ENCODE results near the gene SCML1.

DNA sequence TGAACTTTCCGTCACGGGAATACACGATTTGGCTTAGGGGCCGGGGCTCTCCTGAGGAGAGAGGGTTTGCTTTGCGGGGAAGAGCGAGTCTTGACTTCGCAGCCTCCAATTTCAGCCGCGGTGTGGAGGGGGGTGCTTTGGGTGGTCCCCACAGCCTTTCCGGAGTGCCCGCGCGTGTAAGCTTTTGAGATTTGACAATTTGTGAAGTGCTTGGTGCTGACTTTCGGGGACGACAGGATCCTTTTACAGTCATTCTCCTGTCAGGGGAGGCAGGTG, 355 bp downstream of the SCML1 start:
- TF ChIP-seq, protein P1, sequence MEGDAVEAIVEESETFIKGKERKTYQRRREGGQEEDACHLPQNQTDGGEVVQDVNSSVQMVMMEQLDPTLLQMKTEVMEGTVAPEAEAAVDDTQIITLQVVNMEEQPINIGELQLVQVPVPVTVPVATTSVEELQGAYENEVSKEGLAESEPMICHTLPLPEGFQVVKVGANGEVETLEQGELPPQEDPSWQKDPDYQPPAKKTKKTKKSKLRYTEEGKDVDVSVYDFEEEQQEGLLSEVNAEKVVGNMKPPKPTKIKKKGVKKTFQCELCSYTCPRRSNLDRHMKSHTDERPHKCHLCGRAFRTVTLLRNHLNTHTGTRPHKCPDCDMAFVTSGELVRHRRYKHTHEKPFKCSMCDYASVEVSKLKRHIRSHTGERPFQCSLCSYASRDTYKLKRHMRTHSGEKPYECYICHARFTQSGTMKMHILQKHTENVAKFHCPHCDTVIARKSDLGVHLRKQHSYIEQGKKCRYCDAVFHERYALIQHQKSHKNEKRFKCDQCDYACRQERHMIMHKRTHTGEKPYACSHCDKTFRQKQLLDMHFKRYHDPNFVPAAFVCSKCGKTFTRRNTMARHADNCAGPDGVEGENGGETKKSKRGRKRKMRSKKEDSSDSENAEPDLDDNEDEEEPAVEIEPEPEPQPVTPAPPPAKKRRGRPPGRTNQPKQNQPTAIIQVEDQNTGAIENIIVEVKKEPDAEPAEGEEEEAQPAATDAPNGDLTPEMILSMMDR (IDR thresholded peaks at IDR 0.05; ENCODE audit: low read length): no peak
- no peak for TF ChIP-seq EZH2phosphoT487 (IDR thresholded peaks at IDR 0.05; ENCODE audit: low read length)
